Measurements from ENCODE around the gene ARRDC3.

The ARRDC3 gene

GRCh38 chr5:91384671-91385430, 1.7 kb upstream of the ARRDC3 start:
- peak; percentile 89 for DNase-seq (ENCODE audit: low read depth)

- DNase-seq (ENCODE audit: low read depth): no peak
These were observed 811 bp upstream of the ARRDC3 start for GRCh38 chr5:91383956-91384300.

GRCh38 chr5:91382530-91383026, 539 bp downstream of the ARRDC3 start:
- DNase-seq (ENCODE audit: low read depth): no peak

GRCh38 chr5:91381774-91382359, 1.2 kb downstream of the ARRDC3 start:
- peak; percentile 93 for DNase-seq (ENCODE audit: low read depth)

- DNase-seq (ENCODE audit: low read depth): no peak
These were observed 1.8 kb downstream of the ARRDC3 start for GRCh38 chr5:91381239-91381773.

- peak; percentile 94 for DNase-seq (ENCODE audit: low read depth)
These were observed 2.5 kb downstream of the ARRDC3 start for GRCh38 chr5:91380491-91381238.

GRCh38 chr5:91379914-91380490, 3.1 kb downstream of the ARRDC3 start:
- DNase-seq (ENCODE audit: low read depth): peak; percentile 85

GRCh38 chr5:91379246-91379913, 3.7 kb downstream of the ARRDC3 start:
- no peak for DNase-seq (ENCODE audit: low read depth)

- DNase-seq (ENCODE audit: low read depth): no peak
These were observed 4.3 kb downstream of the ARRDC3 start for GRCh38 chr5:91378752-91379211.

GRCh38 chr5:91374893-91375520, 8.1 kb downstream of the ARRDC3 start:
- DNase-seq (ENCODE audit: low read depth): no peak

GRCh38 chr5:91373600-91373999, 9.5 kb downstream of the ARRDC3 start:
- no peak for DNase-seq (ENCODE audit: low read depth)

GRCh38 chr5:91373006-91373405, 10.1 kb downstream of the ARRDC3 start:
- DNase-seq (ENCODE audit: low read depth): no peak

GRCh38 chr5:91369480-91369879, 13.6 kb downstream of the ARRDC3 start:
- no peak for DNase-seq (ENCODE audit: low read depth)

- DNase-seq (ENCODE audit: low read depth): no peak
These were observed 15.0 kb downstream of the ARRDC3 start for GRCh38 chr5:91367908-91368648.

- no peak for DNase-seq (ENCODE audit: low read depth)
These were observed 15.8 kb downstream of the ARRDC3 start for GRCh38 chr5:91367344-91367743.

GRCh38 chr5:91366551-91366950, 16.6 kb downstream of the ARRDC3 start:
- DNase-seq (ENCODE audit: low read depth): no peak

- no peak for DNase-seq (ENCODE audit: low read depth)
These were observed 17.6 kb downstream of the ARRDC3 start for GRCh38 chr5:91365498-91365897.

- no peak for DNase-seq (ENCODE audit: low read depth)
These were observed 20.2 kb downstream of the ARRDC3 start for GRCh38 chr5:91362935-91363334.

- no peak for DNase-seq (ENCODE audit: low read depth)
These were observed 21.3 kb downstream of the ARRDC3 start for GRCh38 chr5:91361790-91362189.

- DNase-seq (ENCODE audit: low read depth): no peak
These were observed 21.9 kb downstream of the ARRDC3 start for GRCh38 chr5:91361055-91361701.

Data from fibroblast of the conjunctiva (primary cell).